CD4-positive, alpha-beta T cell treated with Interleukin-12 subunit alpha and Interleukin-12 subunit beta, for 1 hour (primary cell): ENCODE results near the gene BMERB1.
"Not testable (repeated sequence)": the region's sequence is repeated elsewhere in the genome, so short reads cannot be mapped to it uniquely, and the experiment has no call there.

ENCODE experiments used
- DNase-seq: peaks from one replicate; pipeline ENCODE4 v3.0.0-alpha.2; 2020

BMERB1 gene

GRCh38 chr16:15570666-15571065 is 136.3 kb downstream of the BMERB1 start:
- DNase-seq, result not testable (repeated sequence)

GRCh38 chr16:15571557-15571956 is 137.2 kb downstream of the BMERB1 start:
- no peak for DNase-seq

GRCh38 chr16:15572329-15573001 is 138.1 kb downstream of the BMERB1 start:
- DNase-seq, result no peak

DNA sequence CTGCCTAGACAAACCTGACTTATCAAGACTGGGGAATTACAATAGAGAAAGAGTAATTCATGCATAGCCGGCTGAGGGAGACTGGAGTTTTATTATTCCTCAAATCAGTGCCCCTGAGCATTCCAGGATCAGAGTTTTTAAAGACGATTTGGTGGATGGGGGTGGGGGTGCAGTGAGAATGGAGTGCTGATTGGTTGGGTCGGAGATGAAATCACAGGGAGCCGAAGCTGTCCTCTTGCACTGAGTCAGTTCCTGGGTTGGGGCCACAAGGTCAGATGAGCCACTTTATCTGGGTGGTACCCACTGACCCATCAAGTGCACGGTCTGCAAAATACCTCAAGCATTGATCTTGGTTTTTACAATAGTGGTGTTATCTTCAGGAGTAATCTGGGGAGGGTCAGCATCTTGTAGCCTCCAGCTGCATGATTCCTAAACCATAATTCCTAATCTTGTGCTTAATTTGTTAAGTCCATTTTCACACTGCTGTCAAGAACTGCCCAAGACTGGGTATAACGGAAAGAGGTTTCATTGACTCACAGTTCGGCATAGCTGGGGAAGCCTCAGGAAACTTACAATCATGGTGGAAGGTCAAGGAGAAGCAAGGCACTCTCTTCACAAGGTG is 139.0 kb downstream of the BMERB1 start:
- no peak for DNase-seq

- not testable (repeated sequence) for DNase-seq
Observed at GRCh38 chr16:15573896-15574613, 139.7 kb downstream of the BMERB1 start.

DNA sequence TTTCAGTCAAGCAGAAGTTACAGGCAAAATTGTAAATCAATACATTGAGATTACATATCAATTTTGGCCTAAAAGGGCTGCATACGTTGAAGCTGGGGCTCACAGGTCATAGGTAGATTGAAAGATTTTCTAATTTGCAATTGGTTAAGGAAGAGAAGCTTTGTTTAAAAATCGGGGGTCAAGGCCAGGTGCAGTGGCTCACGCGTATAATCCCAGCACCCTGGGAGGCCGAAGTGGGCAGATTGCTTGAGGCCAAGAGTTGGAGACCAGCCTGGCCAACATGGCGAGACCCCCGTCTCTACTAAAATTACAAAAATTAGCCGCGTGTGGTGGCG is 140.2 kb downstream of the BMERB1 start:
- no peak for DNase-seq

GRCh38 chr16:15575293-15576049 is 141.1 kb downstream of the BMERB1 start:
- DNase-seq, result no peak

DNA sequence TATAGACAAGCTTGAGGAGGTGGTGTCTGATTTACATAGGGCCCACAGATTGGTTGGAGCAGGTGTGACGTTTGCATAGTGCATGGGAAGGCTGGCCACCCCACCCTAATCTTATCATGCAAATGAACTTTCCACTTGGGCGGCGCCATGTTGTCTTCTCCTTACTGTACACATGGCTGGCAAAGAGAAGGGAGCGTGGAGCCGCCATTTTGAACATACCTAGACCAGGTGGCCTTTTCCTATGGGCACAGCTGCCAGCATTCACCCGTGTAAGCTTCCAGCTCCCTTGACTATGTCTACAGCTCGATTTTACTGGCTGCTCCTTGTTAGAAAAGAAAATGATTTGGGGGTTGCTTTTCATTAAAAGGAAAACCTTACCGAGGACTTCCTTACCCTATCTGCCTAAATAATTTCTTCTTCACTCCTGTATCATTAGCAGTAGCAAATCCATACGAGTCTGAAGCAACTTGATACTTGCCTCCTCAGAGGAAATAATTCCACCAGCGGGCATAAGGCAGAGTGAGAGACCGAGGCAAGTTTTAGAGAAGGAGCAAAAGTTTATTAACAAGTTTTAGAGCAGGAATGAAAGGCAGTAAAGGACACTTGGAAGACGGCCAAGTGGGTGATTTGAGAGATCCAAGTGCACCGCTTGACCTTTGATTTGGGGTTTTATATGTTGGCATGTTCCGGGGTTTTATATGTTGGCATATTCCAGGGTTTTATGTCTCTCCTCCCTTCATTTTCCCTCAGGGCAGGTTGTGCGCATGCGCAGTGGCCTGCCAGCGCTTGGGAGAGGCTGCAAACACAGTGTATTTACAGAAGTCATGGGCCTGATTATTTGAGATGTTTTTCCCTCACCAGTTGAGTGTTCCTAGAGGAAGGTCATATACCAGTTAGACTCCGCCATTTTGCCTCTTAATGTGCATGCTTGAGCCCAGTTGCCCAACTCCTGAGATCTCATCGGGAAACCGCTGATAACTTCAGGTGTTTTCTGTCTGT is 142.9 kb downstream of the BMERB1 start:
- DNase-seq, result no peak

- DNase-seq, result no peak
Observed at GRCh38 chr16:15578824-15579223, 144.4 kb downstream of the BMERB1 start.

GRCh38 chr16:15581127-15581815 is 146.9 kb downstream of the BMERB1 start:
- DNase-seq, result no peak

DNA sequence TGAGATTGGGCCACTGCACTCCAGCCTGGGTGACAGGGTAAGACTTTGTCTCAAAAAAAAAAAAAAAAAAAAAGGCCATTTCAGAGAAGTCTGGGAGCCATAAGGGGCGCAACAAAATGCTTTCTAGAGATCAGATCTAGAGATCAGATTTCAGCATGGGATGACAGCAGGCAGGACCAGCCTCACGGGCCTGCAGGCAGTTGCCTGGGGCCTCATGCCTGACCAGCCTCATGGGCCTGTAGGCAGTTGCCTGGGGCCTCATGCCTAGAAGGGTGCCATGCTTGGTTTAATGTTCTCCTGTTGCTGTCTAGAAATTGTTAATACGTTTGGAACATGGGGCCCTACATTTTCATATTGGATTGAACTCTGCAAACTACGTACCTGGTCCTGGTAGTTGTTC is 149.1 kb downstream of the BMERB1 start:
- no peak for DNase-seq

DNA sequence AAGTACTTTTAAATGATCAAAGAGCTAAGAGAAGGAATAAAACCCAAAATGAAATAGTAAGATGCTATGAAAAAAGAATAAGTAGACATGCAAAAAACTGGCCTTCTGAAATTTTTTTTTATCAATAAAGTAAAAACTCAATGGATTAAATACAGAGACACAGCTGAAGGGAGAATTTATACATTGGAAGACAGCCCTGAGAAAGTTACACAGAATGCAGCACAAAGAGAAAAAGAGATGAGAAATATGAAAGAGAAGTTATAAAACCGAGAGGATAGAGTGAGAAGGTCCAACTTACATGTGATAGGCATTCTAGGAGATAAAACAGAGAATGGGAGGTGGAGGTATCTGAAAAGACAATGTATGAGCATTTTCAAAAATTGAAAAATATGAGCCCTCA is 151.6 kb downstream of the BMERB1 start:
- no peak for DNase-seq

DNA sequence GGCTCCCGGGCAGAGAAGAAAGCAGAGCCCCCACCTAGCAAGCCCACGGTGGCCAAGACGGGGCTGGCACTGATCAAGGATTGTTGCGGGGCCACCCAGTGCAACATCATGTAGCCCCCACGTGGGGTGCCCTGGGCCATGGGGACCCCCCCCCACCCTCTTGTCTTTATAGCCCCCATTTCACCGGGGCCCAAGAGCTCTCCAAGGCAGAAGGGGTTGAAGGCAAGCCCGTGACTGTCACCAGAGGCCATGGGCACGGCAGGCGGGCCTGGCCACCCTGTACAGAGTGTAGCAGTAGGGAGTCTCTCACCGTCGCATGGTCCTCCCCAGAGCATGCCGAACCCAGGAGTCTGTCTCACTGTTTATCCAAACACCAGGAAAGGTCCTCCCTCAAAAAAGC is 152.3 kb downstream of the BMERB1 start:
- no peak for DNase-seq

DNA sequence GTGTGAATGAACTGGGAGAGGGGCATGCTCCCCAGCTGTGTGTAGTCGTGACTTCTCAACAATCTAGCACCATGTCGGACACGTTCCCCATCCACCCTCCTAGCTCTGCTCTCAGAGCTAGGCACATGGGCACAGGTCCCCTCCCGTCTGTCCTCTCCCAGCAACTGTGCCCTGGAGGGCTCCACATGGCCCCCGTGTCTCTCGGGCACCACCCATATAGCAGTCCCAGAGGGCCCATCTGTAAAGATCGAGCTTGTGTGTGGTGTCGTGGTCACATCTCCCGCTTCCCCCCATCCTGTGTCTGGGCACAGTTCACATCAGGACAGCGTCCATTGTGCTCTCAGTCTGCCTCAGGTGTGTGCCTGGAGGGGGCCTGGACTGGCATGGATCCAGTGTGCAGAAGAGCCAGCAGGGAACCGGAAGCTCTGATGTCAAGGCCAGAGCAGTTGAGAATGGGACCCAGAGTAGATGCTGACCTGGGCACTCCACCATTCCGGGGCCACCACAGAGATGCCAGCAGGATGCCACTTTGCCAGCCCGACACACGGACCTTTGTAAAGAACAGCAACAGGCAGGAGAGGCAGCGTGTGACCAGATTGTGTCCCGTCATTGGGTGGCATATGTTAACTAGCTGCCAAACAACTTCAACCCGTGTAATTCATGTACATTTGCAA is 152.9 kb downstream of the BMERB1 start:
- DNase-seq, result no peak

GRCh38 chr16:15592324-15592723 is 157.9 kb downstream of the BMERB1 start:
- peak; percentile 28 for DNase-seq

- no peak for DNase-seq
Observed at GRCh38 chr16:15593235-15593634, 158.8 kb downstream of the BMERB1 start.

GRCh38 chr16:15594711-15595320 is 160.4 kb downstream of the BMERB1 start:
- no peak for DNase-seq

GRCh38 chr16:15597135-15597534 is 162.7 kb downstream of the BMERB1 start:
- no peak for DNase-seq

GRCh38 chr16:15597822-15598647 is 163.6 kb downstream of the BMERB1 start:
- no peak for DNase-seq
